ENCODE data around the gene DNAJC27. TPM values are rescaled to one million over a fixed set of nuclear protein-coding genes. Genes with fewer than 3 reads are reported as not detected.

The DNAJC27 gene
- polyA plus RNA-seq, 1 of the 3 experiments (the other 2 are of a cell fraction), result 2.4 TPM

DNA sequence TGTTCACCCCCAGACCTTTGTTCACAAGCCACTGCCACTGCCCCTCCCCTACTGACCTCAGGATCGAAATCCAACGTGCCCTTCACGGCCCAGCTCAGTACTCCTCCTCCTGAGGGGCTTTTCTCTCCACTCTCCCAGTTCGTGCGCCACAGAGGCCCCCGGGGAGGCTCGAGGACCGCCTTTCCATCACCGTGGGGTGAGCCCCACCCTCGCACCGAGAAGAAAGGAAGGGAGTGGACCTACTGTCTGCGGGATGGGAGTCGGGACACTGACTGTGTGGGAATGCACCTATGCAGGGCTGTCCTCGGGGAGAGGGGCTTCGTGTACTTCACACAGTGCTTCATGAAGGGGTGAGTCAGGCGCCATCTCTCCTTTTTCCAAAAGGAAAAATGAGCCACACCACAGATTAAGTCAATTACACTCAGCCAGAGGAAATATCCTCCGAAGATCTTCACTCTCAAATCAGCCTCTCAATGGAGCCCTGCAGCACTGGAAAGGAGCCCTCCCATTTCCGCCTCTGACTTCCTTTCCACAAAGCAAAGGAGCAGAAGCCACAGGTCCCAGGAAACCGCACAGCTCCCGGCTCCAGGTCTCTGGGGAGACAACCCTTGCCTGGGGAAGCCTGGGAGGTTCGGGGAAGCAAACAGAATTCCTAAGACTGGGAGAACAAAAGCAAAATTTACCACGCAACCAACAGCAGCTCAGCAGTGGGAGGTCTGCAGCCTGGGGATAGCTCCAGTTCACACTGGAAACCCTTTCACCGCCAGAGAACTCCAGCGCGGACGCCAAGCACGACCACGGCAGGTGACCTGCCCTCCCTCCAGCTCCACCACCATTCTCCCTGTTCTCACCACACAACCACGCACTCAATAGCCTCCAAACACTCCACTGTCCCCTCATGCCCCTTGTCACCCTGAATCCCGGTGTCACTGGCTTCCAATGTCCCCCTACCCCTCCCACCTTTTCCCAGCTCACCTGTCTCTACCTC lies 73.3 kb downstream of the DNAJC27 start:
- POLR2A ChIA-PET, result interaction anchor here (0.6 kb wide), 1 partner anchor 297 kb away, joined by 3 read pairs; no protein-coding TSS in a partner anchor
- peaks cover 17% of the 10 kb centered on the region; the same call in 1 of the 2 replicates for H3K9me3 ChIP-seq
- H3K27me3 ChIP-seq (ENCODE audit: insufficient read depth), result no peaks in the 10 kb centered on the region
- no peak overlapping the region for H3K9ac ChIP-seq
- WGBS (ENCODE audit: low lambda C conversion rate), result 95% methylated on average over 30 of the region's 30 CpGs
- H3K4me1 ChIP-seq (ENCODE audit: control insufficient read depth in 1 of 2, insufficient read depth in 2 of 2, low read depth in 1 of 2, low read length in 1 of 2), result no peaks in the 10 kb centered on the region
- no peaks in the 10 kb centered on the region for H3K9me2 ChIP-seq
- no peak overlapping the region for H3K4me2 ChIP-seq
- no peak for DNase-seq
- no peaks in the 10 kb centered on the region for H3K79me2 ChIP-seq (ENCODE audit: insufficient read depth)
- H3K27ac ChIP-seq (ENCODE audit: low read depth in 2 of 2, low read length in 1 of 2), result no peak overlapping the region
- peaks cover 6% of the 10 kb centered on the region for H3F3A ChIP-seq (replicated peaks; ENCODE audit: insufficient read depth)
- H2AFZ ChIP-seq (ENCODE audit: low read depth), result no peak overlapping the region
- no peak overlapping the region for H3K4me3 ChIP-seq (ENCODE audit: low read depth in 2 of 2, low read length in 1 of 2)
- H3K36me3 ChIP-seq (replicated peaks in 1 of 2; ENCODE audit: control insufficient read depth in 1 of 2, insufficient read depth in 2 of 2, low read length in 1 of 2), result peaks cover 0 to 17% of the 10 kb centered on the region in 2 experiments
- TF ChIP-seq TCF12 (IDR thresholded peaks at IDR 0.05) (no peak), TAF1 (IDR thresholded peaks at IDR 0.05; ENCODE audit: borderline replicate concordance, low read depth, low read length) (no peak), GABPA (IDR thresholded peaks at IDR 0.05; ENCODE audit: low read depth) (no peak), RCOR1 (IDR thresholded peaks at IDR 0.05; ENCODE audit: low read length) (no peak), IRF3 (IDR thresholded peaks at IDR 0.05; ENCODE audit: low read depth, low read length) (no peak), ELF1 (IDR thresholded peaks at IDR 0.05) (no peak), RFX5 (IDR thresholded peaks at IDR 0.05; ENCODE audit: low read length) (no peak), USF1 (IDR thresholded peaks at IDR 0.05; ENCODE audit: borderline replicate concordance, low read depth) (no peak), RAD21 (IDR thresholded peaks at IDR 0.05; ENCODE audit: low read length) (no peak), RXRA (IDR thresholded peaks at IDR 0.05; ENCODE audit: borderline replicate concordance, low read depth) (no peak), FOXM1 (IDR thresholded peaks at IDR 0.05; ENCODE audit: low read depth) (no peak), GATA2 (CRISPR knock-in tag; IDR thresholded peaks at IDR 0.05) (no peak), POLR2AphosphoS5 (IDR thresholded peaks at IDR 0.05; ENCODE audit: low read depth, low read length) (no peak), USF2 (IDR thresholded peaks at IDR 0.05; ENCODE audit: borderline replicate concordance, low read depth, low read length) (no peak), MEF2A (IDR thresholded peaks at IDR 0.05; ENCODE audit: borderline replicate concordance, low read depth) (no peak)
- TF ChIP-seq, protein P1, sequence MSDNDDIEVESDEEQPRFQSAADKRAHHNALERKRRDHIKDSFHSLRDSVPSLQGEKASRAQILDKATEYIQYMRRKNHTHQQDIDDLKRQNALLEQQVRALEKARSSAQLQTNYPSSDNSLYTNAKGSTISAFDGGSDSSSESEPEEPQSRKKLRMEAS (IDR thresholded peaks at IDR 0.05; ENCODE audit: low read depth), result no peak
- TF ChIP-seq, protein P2, sequence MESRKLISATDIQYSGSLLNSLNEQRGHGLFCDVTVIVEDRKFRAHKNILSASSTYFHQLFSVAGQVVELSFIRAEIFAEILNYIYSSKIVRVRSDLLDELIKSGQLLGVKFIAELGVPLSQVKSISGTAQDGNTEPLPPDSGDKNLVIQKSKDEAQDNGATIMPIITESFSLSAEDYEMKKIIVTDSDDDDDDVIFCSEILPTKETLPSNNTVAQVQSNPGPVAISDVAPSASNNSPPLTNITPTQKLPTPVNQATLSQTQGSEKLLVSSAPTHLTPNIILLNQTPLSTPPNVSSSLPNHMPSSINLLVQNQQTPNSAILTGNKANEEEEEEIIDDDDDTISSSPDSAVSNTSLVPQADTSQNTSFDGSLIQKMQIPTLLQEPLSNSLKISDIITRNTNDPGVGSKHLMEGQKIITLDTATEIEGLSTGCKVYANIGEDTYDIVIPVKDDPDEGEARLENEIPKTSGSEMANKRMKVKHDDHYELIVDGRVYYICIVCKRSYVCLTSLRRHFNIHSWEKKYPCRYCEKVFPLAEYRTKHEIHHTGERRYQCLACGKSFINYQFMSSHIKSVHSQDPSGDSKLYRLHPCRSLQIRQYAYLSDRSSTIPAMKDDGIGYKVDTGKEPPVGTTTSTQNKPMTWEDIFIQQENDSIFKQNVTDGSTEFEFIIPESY (IDR thresholded peaks at IDR 0.05; ENCODE audit: borderline replicate concordance, low read depth), result no peak
- CTCF ChIA-PET, result interaction anchor here (1.4 kb wide), 1 partner anchor 72 kb away, joined by 3 read pairs; no protein-coding TSS in a partner anchor
- no peaks in the 10 kb centered on the region for H4K20me1 ChIP-seq (ENCODE audit: insufficient read depth)
